Calu3 (cell line): ENCODE measurements around the gene SLC2A10. TPM values are rescaled to one million over a fixed set of nuclear protein-coding genes. Genes with fewer than 3 reads are reported as not detected.

Source experiments
- BruUV-seq: library from RNA; stranded (reverse); fragments of 400-500 nt; replicated peaks from 2 replicates; lab custom pipeline; 2021; lab: Mats Ljungman, UMichigan
- CTCF ChIA-PET: fragments of 300-600 bp; sonication (Branson Sonifier 250); formaldehyde crosslinking; loops from one replicate; lab custom pipeline; 2022; ENCODE audit warnings: antibody characterized with exemption; lab: Charles Lee
- DNase-seq: peaks from one replicate; pipeline ENCODE4 v3.0.0; 2022
- H3K27ac Mint-ChIP-seq: one replicate; pipeline ENCODE4 v1.8.0; 2022; ENCODE audit warnings: mixed read lengths; ENCODE audit not compliant: unreplicated experiment
- H3K27me3 Mint-ChIP-seq: one replicate; pipeline ENCODE4 v1.8.0; 2022; ENCODE audit warnings: mixed read lengths; ENCODE audit not compliant: unreplicated experiment
- H3K36me3 Mint-ChIP-seq: one replicate; pipeline ENCODE4 v1.8.0; 2022; ENCODE audit warnings: mild to moderate bottlenecking, moderate library complexity, mixed read lengths; ENCODE audit not compliant: insufficient read depth, unreplicated experiment
- H3K4me1 Mint-ChIP-seq: one replicate; pipeline ENCODE4 v1.8.0; 2022; ENCODE audit warnings: mild to moderate bottlenecking, low read depth, mixed read lengths; ENCODE audit not compliant: unreplicated experiment
- H3K4me3 Mint-ChIP-seq: one replicate; pipeline ENCODE4 v1.8.0; 2022; ENCODE audit warnings: mild to moderate bottlenecking, low read depth, moderate library complexity, mixed read lengths; ENCODE audit not compliant: unreplicated experiment
- H3K9me3 Mint-ChIP-seq: one replicate; pipeline ENCODE4 v1.8.0; 2022; ENCODE audit warnings: low read depth, mixed read lengths; ENCODE audit not compliant: unreplicated experiment
- CTCF ChIP-seq: fragments of 200-600 bp; IDR thresholded peaks from one replicate; pipeline ENCODE4 v1.8.0; 2022; ENCODE audit warnings: antibody characterized with exemption; ENCODE audit not compliant: unreplicated experiment
- intact Hi-C: fragments of 100-400 bp; cut with micrococcal nuclease; formaldehyde crosslinking; loops from one replicate; pipeline ENCODE4 v1.10.0; 2022; ENCODE audit not compliant: unreplicated experiment
- total RNA-seq: library from RNA; stranded (reverse); gene quantifications from 2 replicates; pipeline ENCODE4 v1.2.3, GENCODE V29; 2022

Gene SLC2A10
- total RNA-seq, 1 experiment from 2014 or later: 24.9 TPM

GRCh38 chr20:46689082-46689753, 20.2 kb upstream of the SLC2A10 start, which contains the start of gene TP53RK:
TP53RK (minus strand) TSS chr20:46689444; CDS start chr20:46689414, 30 bp downstream.
- DNase-seq: peak; percentile 100
- CTCF ChIA-PET: interaction anchor here (0.5 to 1.8 kb wide), 12 partner anchors 15 to 933 kb away, joined by 3 to 9 read pairs (median 4); no protein-coding TSS in a partner anchor
- peaks cover 7% of the 10 kb centered on the region for H3K9me3 Mint-ChIP-seq
- intact Hi-C loops: no loop called here
- no TSS peak for BruUV-seq
- peaks cover 30% of the 10 kb centered on the region for H3K36me3 Mint-ChIP-seq
- H3K4me3 Mint-ChIP-seq: peak within 1 kb of the TSS; percentile 77
- H3K27ac Mint-ChIP-seq: peak within 1 kb of the TSS; percentile 69
- H3K27me3 Mint-ChIP-seq: no peaks in the 10 kb centered on the region
- peak; percentile 51 for TF ChIP-seq CTCF
- H3K4me1 Mint-ChIP-seq: peaks cover 2% of the 10 kb centered on the region

- DNase-seq: no peak
- Mint-ChIP-seq H3K9me3 (peaks cover 7% of the 10 kb centered on the region), H3K4me1 (no peaks in the 10 kb centered on the region), H3K36me3 (peaks cover 30% of the 10 kb centered on the region), H3K4me3 (peak overlapping the region; percentile 77), H3K27me3 (no peaks in the 10 kb centered on the region), H3K27ac (peak overlapping the region; percentile 69)
- TSS peak; percentile 78 for BruUV-seq
- CTCF ChIA-PET: interaction anchor here (0.6 to 1.8 kb wide), 9 partner anchors 15 to 769 kb away, joined by 3 to 9 read pairs (median 4); no protein-coding TSS in a partner anchor
- no peak for TF ChIP-seq CTCF
- intact Hi-C loops: no loop called here
Observed at GRCh38 chr20:46689754-46690085, 19.7 kb upstream of the SLC2A10 start.

GRCh38 chr20:46690219-46691106, 19.0 kb upstream of the SLC2A10 start:
- H3K36me3 Mint-ChIP-seq: peaks cover 30% of the 10 kb centered on the region
- no TSS peak for BruUV-seq
- no peaks in the 10 kb centered on the region for H3K27me3 Mint-ChIP-seq
- no peak for TF ChIP-seq CTCF
- peak overlapping the region; percentile 69 for H3K27ac Mint-ChIP-seq
- DNase-seq: no peak
- peaks cover 7% of the 10 kb centered on the region for H3K9me3 Mint-ChIP-seq
- CTCF ChIA-PET: interaction anchor here (0.6 to 1.8 kb wide), 6 partner anchors 14 to 1117 kb away, joined by 3 to 9 read pairs (median 4); no protein-coding TSS in a partner anchor
- intact Hi-C loops: no loop called here
- H3K4me1 Mint-ChIP-seq: no peaks in the 10 kb centered on the region
- H3K4me3 Mint-ChIP-seq: peak overlapping the region; percentile 77

- CTCF ChIA-PET: no interaction called here
- H3K27ac Mint-ChIP-seq: no peak overlapping the region
- intact Hi-C loops: no loop called here
- H3K4me3 Mint-ChIP-seq: no peak overlapping the region
- H3K27me3 Mint-ChIP-seq: no peaks in the 10 kb centered on the region
- peaks cover 7% of the 10 kb centered on the region for H3K9me3 Mint-ChIP-seq
- peaks cover 26% of the 10 kb centered on the region for H3K36me3 Mint-ChIP-seq
- DNase-seq: no peak
- no peak for TF ChIP-seq CTCF
- BruUV-seq: no TSS peak
- H3K4me1 Mint-ChIP-seq: no peaks in the 10 kb centered on the region
Observed at GRCh38 chr20:46691196-46691595, 18.3 kb upstream of the SLC2A10 start.
